H1 (cell line): ENCODE results near the gene STX8. TPM values are rescaled to one million over a fixed set of nuclear protein-coding genes. Genes with fewer than 3 reads are reported as not detected.

ENCODE experiments used
- CTCF ChIA-PET: fragments of 300-600 bp; sonication (Branson Sonifier 250); formaldehyde crosslinking; loops from one replicate; lab custom pipeline; 2021; ENCODE audit not compliant: partially characterized antibody; lab: Charles Lee
- POLR2A ChIA-PET: fragments of 300-600 bp; sonication (Branson Sonifier 250); formaldehyde crosslinking; loops from one replicate; lab custom pipeline; 2021; ENCODE audit warnings: inconsistent platforms; ENCODE audit not compliant: partially characterized antibody; lab: Charles Lee
- DNase-seq, 2 experiments: peaks; one replicate each; pipeline versions ENCODE4 v3.0.0 to v3.0.0-alpha.2; 2010 to 2022; ENCODE audit warnings: low spot score in 2 of 2, low read depth in 1 of 2, mixed read lengths in 1 of 2
- FAIRE-seq: peaks from 2 replicates; lab custom pipeline; 2011; peaks lifted over from hg19 to GRCh38; lab: Jason Lieb, UNC
- H2AFZ ChIP-seq: 2 replicates; pipeline ENCODE4 v1.8.1; 2012; ENCODE audit warnings: low read length, inconsistent platforms
- H2AK5ac ChIP-seq: 2 replicates; pipeline ENCODE4 v1.6.1; 2013; ENCODE audit warnings: low read depth, low read length
- H2BK120ac ChIP-seq: replicated peaks from 2 replicates; pipeline ENCODE3; 2013; ENCODE audit warnings: low read depth, low read length, inconsistent platforms
- H2BK12ac ChIP-seq: 2 replicates; pipeline ENCODE4 v1.6.1; 2013; ENCODE audit warnings: low read depth, low read length
- H2BK15ac ChIP-seq: 2 replicates; pipeline ENCODE4 v1.6.1; 2013; ENCODE audit warnings: low read length
- H2BK20ac ChIP-seq: 2 replicates; pipeline ENCODE4 v1.6.1; 2013; ENCODE audit warnings: low read length
- H2BK5ac ChIP-seq: 2 replicates; pipeline ENCODE4 v1.6.1; 2013; ENCODE audit warnings: low read depth, low read length
- H3K14ac ChIP-seq: 2 replicates; pipeline ENCODE4 v1.6.1; 2013; ENCODE audit warnings: inconsistent platforms; ENCODE audit not compliant: insufficient read length
- H3K18ac ChIP-seq: 2 replicates; pipeline ENCODE4 v1.6.1; 2013; ENCODE audit warnings: low read length; ENCODE audit errors: extremely low read depth
- H3K23ac ChIP-seq: 2 replicates; pipeline ENCODE4 v1.6.1; 2013; ENCODE audit warnings: inconsistent platforms; ENCODE audit not compliant: insufficient read length
- H3K23me2 ChIP-seq: 2 replicates; pipeline ENCODE4 v1.6.1; 2013; ENCODE audit warnings: low read depth, low read length
- H3K27ac ChIP-seq: 2 replicates; pipeline ENCODE4 v1.6.1; 2011; ENCODE audit warnings: low read depth, low read length, inconsistent platforms
- H3K27me3 ChIP-seq, 4 experiments: replicated peaks in 1 of 4; 1 replicate in 1 of 4; 2 replicates in 3 of 4; pipeline versions ENCODE4 v1.6.1 to v1.8.1; 2011 to 2013; ENCODE audit warnings: low read length in 3 of 4, mild to moderate bottlenecking in 3 of 4, inconsistent platforms in 2 of 4, mixed read lengths in 2 of 4, moderate library complexity in 1 of 4; ENCODE audit not compliant: control insufficient read depth in 3 of 4, insufficient read depth in 3 of 4; ENCODE audit errors: extremely low read depth in 1 of 4
- H3K36me3 ChIP-seq, 4 experiments: 2 replicates each; pipeline versions ENCODE4 v1.6.1 to v1.8.1; 2011 to 2013; ENCODE audit warnings: mild to moderate bottlenecking in 4 of 4, low read length in 3 of 4, moderate library complexity in 2 of 4, control low read depth in 1 of 4, inconsistent platforms in 1 of 4; ENCODE audit not compliant: insufficient read depth in 4 of 4, control insufficient read depth in 2 of 4
- H3K4ac ChIP-seq: replicated peaks from 2 replicates; pipeline ENCODE3; 2013; ENCODE audit warnings: low read length, low read depth, mixed read lengths, inconsistent platforms; ENCODE audit not compliant: insufficient read length
- H3K4me1 ChIP-seq, 4 experiments: replicated peaks in 1 of 4; 1 replicate in 1 of 4; 2 replicates in 3 of 4; pipeline versions ENCODE4 v1.6.1 to v1.8.1; 2011 to 2013; ENCODE audit warnings: low read length in 3 of 4, inconsistent platforms in 2 of 4, mixed read lengths in 1 of 4; ENCODE audit not compliant: insufficient read depth in 4 of 4, control insufficient read depth in 3 of 4
- H3K4me2 ChIP-seq, 2 experiments: 2 replicates each; pipeline versions ENCODE4 v1.6.1 to v1.8.1; 2011 to 2013; ENCODE audit warnings: low read depth in 2 of 2, low read length in 2 of 2, control low read depth in 1 of 2, inconsistent platforms in 1 of 2, mild to moderate bottlenecking in 1 of 2; ENCODE audit not compliant: insufficient read depth in 1 of 2
- H3K4me3 ChIP-seq, 4 experiments: fragments of 200-600, 300-600 bp in 1 of 4; sonication (generic), shearing (Covaris generic), sonication (Bioruptor Twin) in 1 of 4; 2 replicates each; pipeline versions ENCODE4 v1.5.1 to v1.8.1; 2011 to 2016; ENCODE audit warnings: low read length in 4 of 4, low read depth in 3 of 4, control low read depth in 2 of 4, inconsistent platforms in 2 of 4, mild to moderate bottlenecking in 2 of 4, mixed read lengths in 1 of 4, moderate library complexity in 1 of 4; ENCODE audit not compliant: insufficient read depth in 2 of 4; ENCODE audit errors: extremely low read depth in 1 of 4
- H3K56ac ChIP-seq: replicated peaks from 2 replicates; pipeline ENCODE3; 2013; ENCODE audit warnings: low read depth, mild to moderate bottlenecking, mixed read lengths, low read length, inconsistent platforms; ENCODE audit not compliant: insufficient read length
- H3K79me1 ChIP-seq: 2 replicates; pipeline ENCODE4 v1.6.1; 2013; ENCODE audit warnings: low read depth, low read length, control low read depth
- H3K79me2 ChIP-seq, 2 experiments: 2 replicates each; pipeline versions ENCODE4 v1.6.1 to v1.8.1; 2012 to 2013; ENCODE audit warnings: low read length in 2 of 2, mild to moderate bottlenecking in 2 of 2, inconsistent platforms in 1 of 2; ENCODE audit not compliant: insufficient read depth in 2 of 2, control insufficient read depth in 1 of 2
- H3K9ac ChIP-seq, 4 experiments: replicated peaks in 1 of 4; 1 replicate in 1 of 4; 2 replicates in 3 of 4; pipeline versions ENCODE4 v1.6.1 to v1.8.1; 2011 to 2013; ENCODE audit warnings: low read depth in 3 of 4, low read length in 3 of 4, control low read depth in 2 of 4, mild to moderate bottlenecking in 2 of 4, moderate library complexity in 2 of 4, inconsistent platforms in 1 of 4; ENCODE audit errors: extremely low read depth in 1 of 4
- H3K9me3 ChIP-seq, 2 experiments: 2 replicates each; pipeline versions ENCODE4 v1.6.1 to v1.8.1; 2012 to 2013; ENCODE audit warnings: mild to moderate bottlenecking in 2 of 2, moderate library complexity in 2 of 2, control low read depth in 1 of 2, inconsistent platforms in 1 of 2, low read depth in 1 of 2, low read length in 1 of 2, mixed read lengths in 1 of 2; ENCODE audit not compliant: insufficient read depth in 2 of 2
- H4K20me1 ChIP-seq, 2 experiments: replicated peaks in 1 of 2; 2 replicates each; pipeline versions ENCODE3 to v1.8.1; 2011 to 2013; ENCODE audit warnings: inconsistent platforms in 2 of 2, low read length in 2 of 2, mild to moderate bottlenecking in 1 of 2; ENCODE audit not compliant: insufficient read depth in 2 of 2, control insufficient read depth in 1 of 2
- H4K5ac ChIP-seq: 2 replicates; pipeline ENCODE4 v1.6.1; 2013; ENCODE audit warnings: low read length, low read depth, mixed read lengths, inconsistent platforms; ENCODE audit not compliant: insufficient read length
- H4K8ac ChIP-seq: 2 replicates; pipeline ENCODE4 v1.8.0; 2013; ENCODE audit warnings: mild to moderate bottlenecking, moderate library complexity, low read length, inconsistent platforms; ENCODE audit not compliant: insufficient read depth; ENCODE audit errors: extremely low read depth
- H4K91ac ChIP-seq: replicated peaks from 2 replicates; pipeline ENCODE3; 2013; ENCODE audit warnings: low read length, mixed read lengths, inconsistent platforms; ENCODE audit not compliant: insufficient read length
- CBX5 ChIP-seq: fragments of 300-800, 300-1000 bp; sonication (generic); IDR thresholded peaks from 2 replicates; pipeline ENCODE4 v1.7.1; 2016; ENCODE audit warnings: antibody characterized with exemption, low read length, low read depth
- POU5F1 ChIP-seq: IDR thresholded peaks from 2 replicates; pipeline ENCODE4 v1.6.1; 2011; ENCODE audit warnings: low read depth, mild to moderate bottlenecking, low read length, moderate library complexity
- RFX5 ChIP-seq: IDR thresholded peaks from 2 replicates; pipeline ENCODE4 v1.6.1; 2011; ENCODE audit warnings: low read depth, low read length, improper control_type of control experiment, borderline replicate concordance
- SIX5 ChIP-seq: IDR thresholded peaks from 2 replicates; pipeline ENCODE4 v1.6.1; 2011; ENCODE audit warnings: mild to moderate bottlenecking, low read depth, low read length
- SRF ChIP-seq: IDR thresholded peaks from 2 replicates; pipeline ENCODE4 v1.6.1; 2011; ENCODE audit warnings: mild to moderate bottlenecking, low read depth, low read length, moderate library complexity
- TEAD4 ChIP-seq: IDR thresholded peaks from 2 replicates; pipeline ENCODE4 v1.6.1; 2012; ENCODE audit warnings: low read depth, low read length, inconsistent platforms, mixed read lengths
- ZNF274 ChIP-seq: IDR thresholded peaks from 2 replicates; pipeline ENCODE4 v1.7.0; 2012; ENCODE audit warnings: low read length, borderline replicate concordance; ENCODE audit errors: extremely low read depth
- WGBS, 2 experiments: shearing (Covaris generic) in 1 of 2; methylation state at CpG; one replicate each; pipeline versions ENCODE4 v1.1.6 to v1.1.7; 2013 to 2015; ENCODE audit warnings: low lambda C conversion rate in 2 of 2, mixed read lengths in 2 of 2, inconsistent platforms in 1 of 2, low coverage in 1 of 2, missing lambda C conversion rate in 1 of 2; ENCODE audit not compliant: insufficient replicate concordance in 2 of 2, insufficient coverage in 1 of 2, insufficient read length in 1 of 2; ENCODE audit errors: extremely low coverage in 1 of 2, missing lambda C conversion rate in 1 of 2; 5-methylcytosine and 5-hydroxymethylcytosine counted together
- polyA plus RNA-seq, 7 experiments: library from polyadenylated mRNA; depleted of rRNA in 3 of 7; stranded (reverse) in 5 of 7; unstranded in 2 of 7; fragments of >200 nt in 5 of 7; fragments of 200-250 nt in 2 of 7; gene quantifications; 1 replicate in 5 of 7; 2 replicates in 1 of 7; 4 replicates in 1 of 7; pipeline versions ENCODE4 v1.2.1 to v1.2.3, GENCODE V29; 2011 to 2013; ENCODE audit warnings: missing spikeins in 2 of 7, mixed read lengths in 2 of 7
- total RNA-seq: library from RNA; stranded (reverse); fragmentation: NEBNext Ultra II Directional; extraction: Animal tissue kit (Norgen Biotek cat#: 25700); gene quantifications from 2 replicates; pipeline ENCODE4 v1.2.1, GENCODE V29; 2021
- TF ChIP-seq, protein P1 (sequence below): IDR thresholded peaks from 2 replicates; pipeline ENCODE4 v1.6.1; 2012; ENCODE audit warnings: low read length, inconsistent platforms
- TF ChIP-seq, protein P2 (sequence below), 3 experiments: IDR thresholded peaks; 1 replicate in 2 of 3; 2 replicates in 1 of 3; pipeline versions ENCODE4 v1.5.1 to v1.6.1; 2011; ENCODE audit warnings: low read length in 3 of 3, mild to moderate bottlenecking in 3 of 3, inconsistent platforms in 2 of 3, low read depth in 1 of 3, moderate library complexity in 1 of 3; ENCODE audit not compliant: insufficient read depth in 1 of 3; ENCODE audit errors: control extremely low read depth in 1 of 3
- TF ChIP-seq, protein P3 (sequence below): IDR thresholded peaks from 2 replicates; pipeline ENCODE4 v1.6.1; 2012; ENCODE audit warnings: inconsistent platforms

Gene STX8
- total and polyA plus RNA-seq, 2 of the 8 experiments (the other 6 are each of a cell fraction or from before 2014, with no cell fraction given), result 22.8 to 42.5 TPM

DNA sequence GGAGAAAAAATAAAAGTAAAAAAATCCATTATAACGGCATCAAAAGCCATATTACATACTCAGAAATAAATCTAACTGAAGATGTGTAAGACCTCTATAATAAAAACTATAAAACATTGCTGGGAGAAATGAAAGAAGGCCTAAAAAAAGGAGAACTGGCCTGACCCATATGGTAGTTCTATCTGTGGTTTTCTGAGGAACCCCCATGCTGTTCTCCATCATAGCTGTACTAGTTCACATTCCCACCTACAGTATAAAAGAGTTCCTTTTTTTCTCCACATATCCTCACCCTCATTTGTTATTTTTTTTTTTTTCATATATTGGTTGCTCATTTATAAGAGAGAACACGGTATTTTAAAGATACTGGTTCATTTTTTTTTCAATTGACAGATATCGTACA is 191.8 kb downstream of the STX8 start:
- Histone ChIP-seq H3K4me3 (no peak overlapping the region), H3K23ac (no peak overlapping the region), H3K4me1 (no peaks in the 10 kb centered on the region), H2BK12ac (no peak overlapping the region), H3K79me2 (no peaks in the 10 kb centered on the region), H3K4me2 (no peak overlapping the region), H2BK20ac (no peak overlapping the region), H3K18ac (no peak overlapping the region), H3K9me3 (no peaks in the 10 kb centered on the region), H4K91ac (no peak overlapping the region), H2AFZ (no peak overlapping the region), H4K5ac (no peak overlapping the region), H3K36me3 (no peaks in the 10 kb centered on the region), H3K79me1 (no peaks in the 10 kb centered on the region), H2BK120ac (no peak overlapping the region), H4K20me1 (no peaks in the 10 kb centered on the region), H3K27me3 (no peaks in the 10 kb centered on the region), H4K8ac (no peak overlapping the region), H3K4ac (no peak overlapping the region), H2AK5ac (no peak overlapping the region), H3K27ac (no peak overlapping the region), H3K23me2 (no peaks in the 10 kb centered on the region), H3K9ac (no peak overlapping the region), H2BK5ac (no peak overlapping the region), H2BK15ac (no peak overlapping the region), H3K56ac (no peak overlapping the region), H3K14ac (no peak overlapping the region)
- FAIRE-seq (no peak), DNase-seq (no peak)
- ChIA-PET CTCF (interaction anchor here (1.5 kb wide), 1 partner anchor 84 kb away, joined by 4 read pairs; no protein-coding TSS in a partner anchor), POLR2A (no interaction called here)
- WGBS, 2 experiments, result 81% methylated on average over 3 of the region's 3 CpGs; no CpG with 5 or more reads in 1 of the 2 experiments
- TF ChIP-seq, protein P1, sequence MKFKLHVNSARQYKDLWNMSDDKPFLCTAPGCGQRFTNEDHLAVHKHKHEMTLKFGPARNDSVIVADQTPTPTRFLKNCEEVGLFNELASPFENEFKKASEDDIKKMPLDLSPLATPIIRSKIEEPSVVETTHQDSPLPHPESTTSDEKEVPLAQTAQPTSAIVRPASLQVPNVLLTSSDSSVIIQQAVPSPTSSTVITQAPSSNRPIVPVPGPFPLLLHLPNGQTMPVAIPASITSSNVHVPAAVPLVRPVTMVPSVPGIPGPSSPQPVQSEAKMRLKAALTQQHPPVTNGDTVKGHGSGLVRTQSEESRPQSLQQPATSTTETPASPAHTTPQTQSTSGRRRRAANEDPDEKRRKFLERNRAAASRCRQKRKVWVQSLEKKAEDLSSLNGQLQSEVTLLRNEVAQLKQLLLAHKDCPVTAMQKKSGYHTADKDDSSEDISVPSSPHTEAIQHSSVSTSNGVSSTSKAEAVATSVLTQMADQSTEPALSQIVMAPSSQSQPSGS, result no peak
- no peak for TF ChIP-seq ZNF274
- TF ChIP-seq, protein P2, sequence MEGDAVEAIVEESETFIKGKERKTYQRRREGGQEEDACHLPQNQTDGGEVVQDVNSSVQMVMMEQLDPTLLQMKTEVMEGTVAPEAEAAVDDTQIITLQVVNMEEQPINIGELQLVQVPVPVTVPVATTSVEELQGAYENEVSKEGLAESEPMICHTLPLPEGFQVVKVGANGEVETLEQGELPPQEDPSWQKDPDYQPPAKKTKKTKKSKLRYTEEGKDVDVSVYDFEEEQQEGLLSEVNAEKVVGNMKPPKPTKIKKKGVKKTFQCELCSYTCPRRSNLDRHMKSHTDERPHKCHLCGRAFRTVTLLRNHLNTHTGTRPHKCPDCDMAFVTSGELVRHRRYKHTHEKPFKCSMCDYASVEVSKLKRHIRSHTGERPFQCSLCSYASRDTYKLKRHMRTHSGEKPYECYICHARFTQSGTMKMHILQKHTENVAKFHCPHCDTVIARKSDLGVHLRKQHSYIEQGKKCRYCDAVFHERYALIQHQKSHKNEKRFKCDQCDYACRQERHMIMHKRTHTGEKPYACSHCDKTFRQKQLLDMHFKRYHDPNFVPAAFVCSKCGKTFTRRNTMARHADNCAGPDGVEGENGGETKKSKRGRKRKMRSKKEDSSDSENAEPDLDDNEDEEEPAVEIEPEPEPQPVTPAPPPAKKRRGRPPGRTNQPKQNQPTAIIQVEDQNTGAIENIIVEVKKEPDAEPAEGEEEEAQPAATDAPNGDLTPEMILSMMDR (IDR thresholded peaks at IDR 0.05; ENCODE audit: control extremely low read depth in 1 of 3, insufficient read depth in 1 of 3, low read depth in 1 of 3, low read length in 3 of 3), result no peak
- no peak for TF ChIP-seq SIX5
- TF ChIP-seq, protein P3, sequence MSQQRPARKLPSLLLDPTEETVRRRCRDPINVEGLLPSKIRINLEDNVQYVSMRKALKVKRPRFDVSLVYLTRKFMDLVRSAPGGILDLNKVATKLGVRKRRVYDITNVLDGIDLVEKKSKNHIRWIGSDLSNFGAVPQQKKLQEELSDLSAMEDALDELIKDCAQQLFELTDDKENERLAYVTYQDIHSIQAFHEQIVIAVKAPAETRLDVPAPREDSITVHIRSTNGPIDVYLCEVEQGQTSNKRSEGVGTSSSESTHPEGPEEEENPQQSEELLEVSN, result no peak
- no peak for TF ChIP-seq RFX5
- no peak for TF ChIP-seq CBX5
- TF ChIP-seq POU5F1, result no peak
- TF ChIP-seq TEAD4, result no peak
- no peak for TF ChIP-seq SRF
